H9 (cell line): ENCODE results near the gene ADH5. TPM values are rescaled to one million over a fixed set of nuclear protein-coding genes. Genes with fewer than 3 reads are reported as not detected.
A peak's percentile ranks its signal among the peaks of the same experiment; 100 is the strongest.

ENCODE experiments used
- DNase-seq: peaks from one replicate; pipeline ENCODE4 v3.0.0-alpha.2; 2017
- H2AFZ ChIP-seq: one replicate; pipeline ENCODE4 v1.6.1; 2013; ENCODE audit warnings: mild to moderate bottlenecking, low read length, control low read depth, moderate library complexity
- H2AK5ac ChIP-seq: 2 replicates; pipeline ENCODE4 v1.6.1; 2013; ENCODE audit warnings: low read length, control low read depth, mixed read lengths; ENCODE audit not compliant: insufficient read length
- H2BK120ac ChIP-seq: one replicate; pipeline ENCODE4 v1.6.1; 2013; ENCODE audit warnings: low read depth, mild to moderate bottlenecking, low read length, control low read depth, inconsistent platforms; ENCODE audit not compliant: poor library complexity, severe bottlenecking
- H2BK12ac ChIP-seq: 2 replicates; pipeline ENCODE4 v1.6.1; 2013; ENCODE audit warnings: low read length, control low read depth, mixed read lengths, low read depth; ENCODE audit not compliant: insufficient read length
- H2BK15ac ChIP-seq: 2 replicates; pipeline ENCODE4 v1.6.1; 2013; ENCODE audit warnings: low read depth, low read length, control low read depth
- H2BK20ac ChIP-seq: one replicate; pipeline ENCODE4 v1.6.1; 2013; ENCODE audit warnings: low read depth, mild to moderate bottlenecking, low read length, control low read depth, inconsistent platforms; ENCODE audit not compliant: poor library complexity, severe bottlenecking
- H2BK5ac ChIP-seq: 2 replicates; pipeline ENCODE4 v1.6.1; 2013; ENCODE audit warnings: low read length, control low read depth, mixed read lengths; ENCODE audit not compliant: insufficient read length
- H3K14ac ChIP-seq: 2 replicates; pipeline ENCODE4 v1.6.1; 2013; ENCODE audit warnings: low read length, control low read depth; ENCODE audit not compliant: insufficient read depth
- H3K18ac ChIP-seq: 2 replicates; pipeline ENCODE4 v1.6.1; 2013; ENCODE audit warnings: low read depth, mild to moderate bottlenecking, mixed read lengths, low read length, control low read depth; ENCODE audit not compliant: insufficient read length
- H3K23ac ChIP-seq: 2 replicates; pipeline ENCODE4 v1.6.1; 2013; ENCODE audit warnings: low read length, control low read depth, mixed read lengths, low read depth; ENCODE audit not compliant: insufficient read length
- H3K23me2 ChIP-seq: 2 replicates; pipeline ENCODE4 v1.6.1; 2013; ENCODE audit warnings: low read depth, mild to moderate bottlenecking, mixed read lengths, low read length, control low read depth; ENCODE audit not compliant: insufficient read length, poor library complexity, severe bottlenecking
- H3K27ac ChIP-seq: 2 replicates; pipeline ENCODE4 v1.5.1; 2013; ENCODE audit warnings: low read length, control low read depth, mixed read lengths, low read depth; ENCODE audit not compliant: insufficient read length
- H3K27me3 ChIP-seq: 2 replicates; pipeline ENCODE4 v1.6.1; 2013; ENCODE audit warnings: low read length, control low read depth, inconsistent platforms; ENCODE audit not compliant: insufficient read depth
- H3K4ac ChIP-seq: 2 replicates; pipeline ENCODE4 v1.6.1; 2013; ENCODE audit warnings: low read depth, mild to moderate bottlenecking, control low read depth, inconsistent platforms, low read length, moderate library complexity
- H3K4me1 ChIP-seq: 2 replicates; pipeline ENCODE4 v1.6.1; 2013; ENCODE audit warnings: low read length, control low read depth, inconsistent platforms; ENCODE audit not compliant: insufficient read depth
- H3K4me2 ChIP-seq: 2 replicates; pipeline ENCODE4 v1.6.1; 2013; ENCODE audit warnings: low read length, control low read depth, mixed read lengths; ENCODE audit not compliant: insufficient read length, insufficient read depth
- H3K56ac ChIP-seq: 2 replicates; pipeline ENCODE4 v1.6.1; 2013; ENCODE audit warnings: low read depth, mild to moderate bottlenecking, mixed read lengths, low read length, control low read depth; ENCODE audit not compliant: insufficient read length
- H3K79me1 ChIP-seq: 2 replicates; pipeline ENCODE4 v1.6.1; 2013; ENCODE audit warnings: low read depth, mild to moderate bottlenecking, moderate library complexity, low read length, control low read depth, inconsistent platforms; ENCODE audit not compliant: insufficient read depth, poor library complexity, severe bottlenecking
- H3K79me2 ChIP-seq: 2 replicates; pipeline ENCODE4 v1.6.1; 2013; ENCODE audit warnings: low read length, control low read depth, inconsistent platforms; ENCODE audit not compliant: insufficient read depth
- H3K9ac ChIP-seq: 2 replicates; pipeline ENCODE4 v1.6.1; 2013; ENCODE audit warnings: low read length, control low read depth, mixed read lengths; ENCODE audit not compliant: insufficient read length; ENCODE audit errors: extremely low read depth
- H3K9me3 ChIP-seq: one replicate; pipeline ENCODE4 v1.6.1; 2013; ENCODE audit warnings: low read depth, low read length, inconsistent platforms; ENCODE audit not compliant: control insufficient read depth
- H3T11ph ChIP-seq: one replicate; pipeline ENCODE4 v1.6.1; 2013; ENCODE audit warnings: mild to moderate bottlenecking, low read length, control low read depth, inconsistent platforms
- H4K20me1 ChIP-seq: one replicate; pipeline ENCODE4 v1.6.1; 2013; ENCODE audit not compliant: control insufficient read depth, insufficient read length, insufficient read depth
- H4K5ac ChIP-seq: 2 replicates; pipeline ENCODE4 v1.6.1; 2013; ENCODE audit warnings: low read depth, mild to moderate bottlenecking, mixed read lengths, low read length, control low read depth; ENCODE audit not compliant: insufficient read length
- H4K8ac ChIP-seq: replicated peaks from 2 replicates; pipeline ENCODE4 v1.6.1; 2013; ENCODE audit warnings: low read length, control low read depth, mixed read lengths, low read depth; ENCODE audit not compliant: insufficient read length
- H4K91ac ChIP-seq: 2 replicates; pipeline ENCODE4 v1.6.1; 2013; ENCODE audit warnings: low read depth, mild to moderate bottlenecking, moderate library complexity, mixed read lengths, low read length, control low read depth; ENCODE audit not compliant: insufficient read length
- H3K27ac Mint-ChIP-seq, 3 experiments: 2 replicates in 2 of 3; 3 replicates in 1 of 3; pipeline ENCODE4 v1.8.0; 2020 to 2021; ENCODE audit warnings: mixed read lengths in 3 of 3, mild to moderate bottlenecking in 1 of 3, moderate library complexity in 1 of 3
- H3K27me3 Mint-ChIP-seq: 2 replicates; pipeline ENCODE4 v1.8.0; 2021; ENCODE audit warnings: low read depth, mild to moderate bottlenecking, moderate library complexity, mixed read lengths
- H3K36me3 Mint-ChIP-seq, 3 experiments: 2 replicates in 2 of 3; 3 replicates in 1 of 3; pipeline ENCODE4 v1.8.0; 2020 to 2021; ENCODE audit warnings: low read depth in 3 of 3, mixed read lengths in 3 of 3; ENCODE audit not compliant: insufficient read depth in 1 of 3
- H3K4me1 Mint-ChIP-seq, 2 experiments: 2 replicates each; pipeline ENCODE4 v1.8.0; 2020; ENCODE audit warnings: mixed read lengths in 2 of 2
- H3K4me3 Mint-ChIP-seq, 2 experiments: 2 replicates in 1 of 2; 3 replicates in 1 of 2; pipeline ENCODE4 v1.8.0; 2020 to 2021; ENCODE audit warnings: mild to moderate bottlenecking in 2 of 2, mixed read lengths in 2 of 2, moderate library complexity in 1 of 2
- H3K9me3 Mint-ChIP-seq, 2 experiments: 2 replicates in 1 of 2; 3 replicates in 1 of 2; pipeline ENCODE4 v1.8.0; 2020; ENCODE audit warnings: mild to moderate bottlenecking in 2 of 2, mixed read lengths in 2 of 2, moderate library complexity in 1 of 2
- CTCF ChIP-seq: fragments of 200-600 bp; sonication (generic); conservative IDR thresholded peaks from 3 replicates; pipeline ENCODE4 v1.8.0; 2021; ENCODE audit warnings: antibody characterized with exemption, mild to moderate bottlenecking
- WGBS: extraction: QIAGEN DNeasy Blood & Tissue Kit; methylation state at CpG from one replicate; pipeline ENCODE4 v1.1.7; 2013; ENCODE audit warnings: missing lambda C conversion rate, low lambda C conversion rate, mixed read lengths; ENCODE audit not compliant: insufficient read length; ENCODE audit errors: extremely low coverage; 5-methylcytosine and 5-hydroxymethylcytosine counted together
- total RNA-seq: library from RNA; stranded (reverse); gene quantifications from 2 replicates; pipeline ENCODE4 v1.2.1, GENCODE V29; 2021

Gene ADH5
- total RNA-seq, 1 experiment from 2014 or later = 284 TPM

GRCh38 chr4:99029852-99030251 is 58.7 kb downstream of the ADH5 start:
- H3K9me3 Mint-ChIP-seq = no peaks in the 10 kb centered on the region
- Histone ChIP-seq H3K9ac (no peak overlapping the region), H3K4me2 (no peak overlapping the region), H2BK5ac (no peak overlapping the region), H2AFZ (no peak overlapping the region), H3K9me3 (no peaks in the 10 kb centered on the region), H3K27me3 (no peaks in the 10 kb centered on the region), H3K4me1 (peaks cover 3% of the 10 kb centered on the region; the same call in 1 of the 2 replicates), H3K23ac (no peak overlapping the region), H3T11ph (no peak overlapping the region), H2BK120ac (no peak overlapping the region), H3K79me2 (peaks cover 26% of the 10 kb centered on the region; the same call in 1 of the 2 replicates), H2BK20ac (no peak overlapping the region), H3K23me2 (no peaks in the 10 kb centered on the region), H3K56ac (no peak overlapping the region), H2AK5ac (no peak overlapping the region), H2BK15ac (no peak overlapping the region), H4K91ac (no peak overlapping the region), H4K8ac (no peak overlapping the region), H3K18ac (no peak overlapping the region), H3K79me1 (no peaks in the 10 kb centered on the region), H3K27ac (no peak overlapping the region), H3K14ac (no peak overlapping the region), H2BK12ac (no peak overlapping the region), H4K20me1 (no peaks in the 10 kb centered on the region), H3K4ac (no peak overlapping the region), H4K5ac (no peak overlapping the region)
- no peak for TF ChIP-seq CTCF
- H3K4me1 Mint-ChIP-seq = peaks cover 26 to 39% of the 10 kb centered on the region in 2 experiments
- peaks cover 14 to 19% (median 15%) of the 10 kb centered on the region in 3 experiments for H3K36me3 Mint-ChIP-seq
- WGBS = no CpG with 5 or more reads among the region's 3 CpGs
- no peaks in the 10 kb centered on the region for H3K27me3 Mint-ChIP-seq
- H3K27ac Mint-ChIP-seq = 0 out of 7 replicates have a peak overlapping the region, but pooled peaks of 1 of the 3 experiments have one; percentile 19
- DNase-seq = no peak
- H3K4me3 Mint-ChIP-seq = no peak overlapping the region
